ENCODE data around the gene DPP6. TPM values are rescaled to one million over a fixed set of nuclear protein-coding genes. Genes with fewer than 3 reads are reported as not detected.

Gene DPP6
- total RNA-seq, 1 donor from 2014 or later: 5.1 TPM

- DNase-seq: no peak
Measured at GRCh38 chr7:154860621-154861375, 808.6 kb downstream of the DPP6 start.

GRCh38 chr7:154861589-154861988 is 809.4 kb downstream of the DPP6 start:
- no peak for DNase-seq

- no peak for DNase-seq
Measured at GRCh38 chr7:154862153-154862791, 810.1 kb downstream of the DPP6 start.

- no peak for DNase-seq
Measured at GRCh38 chr7:154863766-154864522, 811.7 kb downstream of the DPP6 start.

DNA sequence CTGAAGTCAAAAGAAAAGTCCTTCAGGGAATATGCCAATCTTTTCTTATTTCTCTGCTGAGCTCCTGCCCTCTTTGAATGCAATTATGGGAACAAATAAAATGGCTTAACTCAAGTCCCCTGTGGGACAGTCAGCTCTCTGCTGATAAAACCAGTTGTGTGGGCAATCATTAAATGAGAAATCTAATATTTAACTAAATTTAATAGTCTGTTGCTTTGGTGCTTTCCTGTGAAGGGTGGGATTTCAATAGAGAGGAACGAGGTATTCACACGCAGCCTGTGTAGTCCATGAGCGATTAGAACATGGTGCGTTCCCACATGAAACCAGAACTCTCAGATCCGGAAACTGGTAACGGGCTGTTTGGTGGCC is 812.3 kb downstream of the DPP6 start:
- DNase-seq: no peak

GRCh38 chr7:154865984-154866685 is 813.9 kb downstream of the DPP6 start:
- no peak for DNase-seq

DNA sequence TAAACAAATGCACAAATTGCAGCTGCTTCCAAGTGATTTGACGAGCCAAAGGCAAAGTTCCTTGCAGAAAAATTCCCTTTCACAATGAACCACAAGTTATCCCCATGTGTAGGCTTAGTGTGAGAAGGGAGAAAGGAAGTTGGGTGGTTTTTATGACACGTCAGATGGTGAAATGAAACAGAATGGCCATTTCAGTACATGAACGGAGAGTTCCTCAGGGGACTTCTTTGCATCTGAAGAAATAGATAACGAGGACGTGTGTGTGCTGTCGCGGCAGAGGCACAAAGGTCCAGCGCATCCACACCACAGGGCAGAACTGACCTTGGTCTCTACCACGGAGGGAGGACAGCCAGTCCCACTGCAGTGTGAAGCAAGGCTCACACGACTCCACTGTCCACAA is 814.9 kb downstream of the DPP6 start:
- no peak for DNase-seq

DNA sequence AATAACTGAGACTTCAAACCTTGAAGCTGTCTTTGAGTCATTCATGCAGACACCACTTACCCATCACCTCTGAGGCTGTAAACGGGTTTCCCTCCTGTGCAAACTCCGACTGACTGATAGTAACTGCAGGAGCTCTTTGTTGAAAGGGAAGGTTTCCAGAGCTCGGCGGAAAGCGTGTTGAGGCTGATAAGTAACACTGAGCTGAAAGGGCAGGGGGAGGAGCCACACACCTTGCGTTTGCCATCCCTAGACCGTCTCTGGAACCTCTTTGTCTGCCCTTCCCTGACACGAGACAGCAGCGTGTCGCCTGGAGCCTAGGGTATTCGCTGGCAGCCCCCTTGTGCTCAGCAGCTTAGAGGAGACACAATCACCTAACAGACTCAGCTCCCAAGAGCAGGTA is 816.7 kb downstream of the DPP6 start:
- no peak for DNase-seq

DNA sequence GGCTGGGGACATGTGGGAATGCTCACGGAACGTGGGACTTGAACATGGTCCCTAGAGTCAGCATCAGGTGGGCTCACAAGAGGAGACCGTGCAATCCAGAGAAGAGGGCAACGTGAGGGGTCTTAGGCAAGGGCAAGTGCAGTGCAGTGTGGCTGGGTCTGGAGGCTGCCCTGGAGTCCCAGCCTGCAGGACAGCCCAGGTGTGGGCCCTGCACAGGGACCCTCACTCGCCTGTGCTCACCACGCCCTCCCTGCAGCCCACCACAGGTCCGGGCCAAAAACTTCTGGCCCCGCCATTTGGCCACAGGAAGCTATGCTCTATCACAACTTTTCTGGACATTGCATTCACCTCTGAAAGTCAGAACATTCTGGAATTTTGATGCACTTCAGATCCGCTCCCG is 817.2 kb downstream of the DPP6 start:
- no peak for DNase-seq

DNA sequence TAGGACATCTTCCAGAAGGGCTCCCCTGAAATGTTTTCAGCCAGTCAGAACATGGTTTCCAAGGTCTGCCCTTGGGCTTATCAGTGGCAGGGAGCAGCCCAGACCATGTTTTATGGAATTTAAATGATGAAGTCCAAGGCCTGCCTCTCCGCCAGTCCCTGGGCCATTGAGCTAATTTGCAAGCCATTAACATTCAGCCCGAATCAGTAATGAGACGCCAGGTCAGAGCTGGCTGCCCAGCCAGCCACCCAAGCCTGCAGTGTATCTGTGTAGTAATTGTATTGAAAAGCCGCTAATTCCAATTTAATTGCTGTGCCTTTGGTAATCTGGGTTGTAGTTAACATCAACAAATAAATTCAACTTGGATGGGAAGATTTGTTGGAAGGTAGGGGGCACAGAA is 819.3 kb downstream of the DPP6 start:
- DNase-seq: no peak

DNA sequence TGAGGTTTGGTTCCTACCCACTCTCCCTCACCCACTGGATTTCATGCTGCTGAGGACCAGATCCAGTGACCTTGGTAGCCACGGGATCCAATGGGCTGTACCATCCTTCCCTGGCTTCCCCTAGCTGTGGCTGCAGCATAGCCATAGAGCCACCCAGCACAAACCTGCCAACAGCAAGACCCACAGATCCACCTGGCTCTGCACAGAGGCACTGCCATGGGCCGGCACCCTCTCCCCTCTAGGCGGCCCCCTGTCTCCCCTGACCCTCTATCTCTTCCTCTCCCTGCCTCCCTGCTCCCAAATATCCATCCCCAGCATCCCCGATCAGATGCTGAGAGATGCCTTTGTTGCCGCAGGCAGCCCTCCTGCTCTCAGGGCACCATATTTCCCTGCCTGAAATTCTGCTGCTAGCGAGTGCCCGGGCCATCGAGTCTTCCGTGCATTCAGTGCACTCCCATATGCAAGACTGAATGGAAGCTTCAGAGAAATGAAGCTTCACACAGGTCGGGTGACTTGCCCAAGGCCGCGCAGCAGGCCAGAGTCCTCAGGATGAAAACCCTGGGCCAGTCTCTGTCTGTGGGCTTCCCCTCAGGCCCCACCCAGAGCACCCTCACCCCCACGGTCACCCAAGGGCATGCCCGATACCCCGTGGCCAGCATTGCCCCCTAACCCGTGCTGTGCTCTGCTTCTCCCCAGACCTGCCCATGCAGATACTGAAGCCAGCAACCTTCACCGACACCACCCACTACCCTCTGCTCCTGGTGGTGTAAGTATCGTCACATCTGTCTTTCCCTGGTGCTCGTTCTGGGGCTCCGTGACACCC is 819.9 kb downstream of the DPP6 start:
- no peak for DNase-seq

DNA sequence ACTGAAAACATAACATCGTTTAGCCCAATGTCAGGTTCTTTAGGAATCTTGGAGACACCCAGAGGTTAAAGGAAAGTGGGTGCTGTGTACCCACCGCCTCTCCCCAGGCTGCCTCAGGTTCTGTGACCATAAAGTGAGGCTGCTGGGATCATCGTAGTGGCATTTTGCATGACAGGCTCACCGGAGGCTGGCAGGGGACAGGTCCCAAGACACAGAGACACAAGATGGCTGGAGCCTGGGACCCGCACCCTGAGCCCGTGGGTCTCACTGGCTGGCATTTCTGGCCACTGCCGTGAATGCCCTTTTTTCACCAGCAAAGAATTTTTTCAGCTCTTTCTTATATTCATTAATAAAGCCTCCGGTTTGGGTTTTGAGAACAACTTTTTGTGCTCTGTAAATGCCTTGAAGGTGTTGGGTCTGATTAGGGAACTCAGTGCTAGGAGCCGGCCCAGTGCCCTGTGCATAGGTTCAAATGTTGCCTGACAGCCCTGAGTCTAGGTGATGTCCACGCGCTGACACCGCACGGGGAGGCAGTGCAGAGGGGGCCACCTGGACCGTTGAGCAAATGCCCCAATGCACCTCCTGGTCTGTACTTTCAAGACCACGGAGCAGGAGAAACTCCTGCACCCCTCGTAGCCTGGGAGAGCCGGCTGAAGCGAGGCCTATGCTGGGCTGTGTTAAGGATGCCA is 820.8 kb downstream of the DPP6 start:
- no peak for DNase-seq

DNA sequence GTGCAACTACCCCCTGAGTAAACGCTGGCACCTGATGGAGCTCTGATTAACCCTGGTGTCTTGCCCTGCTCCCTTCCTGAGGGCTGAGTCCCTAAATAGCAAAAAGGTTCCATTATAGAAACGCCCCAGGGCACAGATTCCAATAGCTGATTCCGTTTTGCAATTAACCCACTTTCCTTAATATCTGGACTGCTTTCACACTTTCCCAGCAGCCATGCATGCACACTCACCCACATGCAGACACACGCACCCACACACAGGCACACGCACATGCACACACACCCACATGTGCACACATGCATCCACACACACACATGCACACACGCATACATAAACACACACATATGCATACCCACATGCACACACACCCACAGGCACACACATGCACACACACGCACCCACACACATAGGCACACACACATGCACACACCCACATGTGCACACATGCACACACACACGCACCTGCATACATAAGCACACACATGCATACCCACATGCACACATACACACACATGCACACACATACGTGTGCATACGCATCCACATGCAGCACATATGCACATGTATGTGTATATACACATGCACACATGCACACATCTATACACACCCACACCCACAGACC is 821.4 kb downstream of the DPP6 start:
- no peak for DNase-seq

DNA sequence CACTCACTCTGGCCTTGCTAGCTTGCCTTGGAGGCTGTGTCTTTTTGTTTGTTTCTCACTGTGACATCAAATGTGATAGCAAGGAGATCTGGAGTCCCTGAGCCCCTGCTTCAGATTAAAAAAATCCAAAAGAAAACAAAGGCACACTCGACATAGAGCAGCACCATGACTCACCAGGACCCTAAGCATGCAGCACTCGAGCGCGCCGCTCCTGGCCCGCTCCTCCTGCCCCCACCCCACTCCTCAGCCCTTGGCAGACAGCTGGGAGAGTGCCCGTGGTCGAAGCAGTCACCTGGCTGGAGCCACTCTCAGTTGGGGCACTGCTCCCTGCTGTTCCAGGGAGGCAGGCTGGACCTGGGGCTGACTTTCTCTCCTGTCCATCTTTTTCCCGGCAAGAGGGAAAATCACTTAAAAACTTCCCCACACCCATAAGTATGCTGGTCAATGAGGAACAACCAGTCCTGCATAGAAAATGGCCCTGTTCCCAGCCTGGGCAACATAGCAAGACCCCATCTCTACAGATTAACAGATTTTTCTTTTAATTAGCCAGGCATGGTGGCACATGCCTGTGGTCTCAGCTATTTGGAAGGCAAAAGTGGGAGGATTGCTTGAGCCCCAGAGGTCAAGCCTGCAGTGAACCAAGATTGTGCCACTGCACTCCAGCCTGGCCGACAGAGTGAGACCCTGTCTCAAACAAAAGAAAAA is 822.4 kb downstream of the DPP6 start:
- peak; percentile 36 for DNase-seq

DNA sequence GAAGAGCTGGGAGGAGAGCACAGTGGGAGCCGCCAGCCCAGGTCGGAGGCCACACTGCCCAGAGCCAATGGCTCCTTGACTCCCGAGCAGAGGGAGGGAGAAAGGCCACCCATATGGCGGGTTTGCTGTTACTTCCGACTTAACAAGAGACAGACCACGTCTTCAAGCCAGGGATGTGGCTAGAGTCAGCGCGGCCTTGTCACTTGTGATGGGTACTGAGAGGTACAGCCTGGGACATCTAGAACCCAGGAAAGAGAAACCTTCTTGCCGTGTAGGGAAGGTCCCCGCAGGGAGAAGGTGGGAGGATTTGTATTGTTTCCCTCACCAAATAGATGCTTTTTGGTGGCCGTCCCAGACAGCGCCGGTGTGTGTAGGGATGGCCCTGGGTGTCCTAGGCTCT is 823.1 kb downstream of the DPP6 start:
- no peak for DNase-seq

DNA sequence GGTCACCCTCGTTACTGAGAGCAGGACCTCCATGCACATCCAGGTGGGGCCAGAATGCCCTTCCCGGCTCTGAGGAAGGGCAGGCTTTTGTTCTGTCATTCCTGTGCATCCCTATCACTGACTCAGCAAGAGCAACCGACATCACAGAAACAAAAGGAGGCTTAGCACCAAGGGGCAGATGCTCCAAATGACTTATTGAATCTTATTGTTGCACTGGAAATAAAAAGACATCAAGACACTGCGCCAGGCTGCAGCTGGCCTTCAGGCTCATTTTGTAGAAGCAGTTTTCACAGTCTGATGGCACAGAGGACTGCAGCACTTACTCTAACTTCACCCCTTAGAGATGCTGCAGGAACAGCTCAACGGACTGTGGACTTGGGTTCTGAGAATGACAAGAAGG is 824.3 kb downstream of the DPP6 start:
- DNase-seq: no peak

GRCh38 chr7:154877031-154877430 is 824.8 kb downstream of the DPP6 start:
- DNase-seq: no peak

DNA sequence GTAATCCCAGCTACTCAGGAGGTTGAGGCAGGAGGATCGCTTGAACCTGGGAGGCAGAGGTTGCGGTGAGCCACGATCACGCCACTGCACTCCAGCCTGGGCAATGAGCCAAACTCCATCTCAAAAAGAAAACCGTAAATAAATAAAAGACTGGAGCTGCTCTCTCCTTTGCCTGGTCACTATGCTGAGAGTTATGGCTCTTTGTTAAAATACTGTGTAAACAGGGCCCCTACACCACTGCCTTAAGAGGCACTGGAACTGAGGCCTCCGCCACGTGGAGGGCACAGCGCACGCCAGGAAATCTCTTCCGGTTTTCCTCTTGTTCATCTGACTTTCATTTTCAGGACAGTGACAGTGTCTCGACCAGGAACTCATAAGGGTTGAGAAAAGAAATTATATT is 827.4 kb downstream of the DPP6 start:
- no peak for DNase-seq

- DNase-seq: no peak
Measured at GRCh38 chr7:154880513-154880912, 828.3 kb downstream of the DPP6 start.

- DNase-seq: peak; percentile 48
Measured at GRCh38 chr7:154881026-154881425, 828.8 kb downstream of the DPP6 start.
